ENCODE data around the gene EGR2.
A peak's percentile ranks its signal among the peaks of the same experiment; 100 is the strongest.

EGR2 gene

DNA sequence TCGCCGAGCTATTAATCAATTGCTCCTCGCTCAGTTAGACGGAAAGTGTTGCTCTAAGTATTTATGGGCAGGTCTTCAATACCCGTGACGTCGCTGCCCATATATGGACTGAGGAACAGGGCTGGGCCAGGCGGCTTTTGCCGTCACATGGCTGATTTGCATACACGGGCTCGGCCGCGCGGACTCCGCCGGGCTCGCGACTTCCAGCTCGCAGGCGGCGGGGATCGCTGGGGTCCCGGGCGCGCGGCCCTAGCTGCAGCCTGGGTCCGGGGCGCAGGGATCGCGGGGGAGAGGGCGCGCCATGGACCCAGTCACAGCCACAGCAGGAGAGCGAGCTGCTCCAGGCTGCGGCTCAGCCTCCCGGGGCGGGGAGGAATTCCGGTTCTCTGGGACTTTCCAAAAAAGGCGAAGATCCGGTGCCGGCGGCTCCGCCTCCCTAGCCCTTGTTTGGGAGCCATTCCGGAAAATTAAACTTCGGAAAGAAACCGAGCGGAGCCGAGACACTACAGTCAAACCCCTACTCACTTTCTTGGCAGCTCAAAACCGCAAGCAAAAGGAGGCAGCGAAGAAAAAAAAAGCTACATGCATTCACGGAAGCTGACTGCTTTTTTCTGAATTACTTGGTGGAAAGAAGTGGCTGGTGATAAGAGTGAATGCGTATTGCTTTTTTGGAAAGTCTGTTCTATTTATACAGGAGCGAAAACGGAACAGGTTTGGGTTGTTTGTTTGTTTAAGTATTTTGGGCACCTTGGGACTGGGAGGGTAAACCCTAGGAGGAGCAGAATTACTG is at the start of gene EGR2:
Gene EGR2 (minus strand): TSS at position 36 of the 790 bp plus-strand sequence. CDS start 337 bp downstream, outside the sequence.
- TF ChIP-seq POLR2A (IDR thresholded peaks at IDR 0.05; ENCODE audit: low read length) = no peak
- no peak for TF ChIP-seq GATA1 (IDR thresholded peaks at IDR 0.05; ENCODE audit: low read depth, low read length)
- peak; percentile 94 for DNase-seq

- TF ChIP-seq GATA1 (IDR thresholded peaks at IDR 0.05; ENCODE audit: low read depth, low read length) = no peak
- TF ChIP-seq POLR2A (IDR thresholded peaks at IDR 0.05; ENCODE audit: low read length) = no peak
- DNase-seq = no peak
These were observed 46.3 kb upstream of the EGR2 start for GRCh38 chr10:62862447-62862846.

- TF ChIP-seq GATA1 (IDR thresholded peaks at IDR 0.05; ENCODE audit: low read depth, low read length) (no peak), POLR2A (IDR thresholded peaks at IDR 0.05; ENCODE audit: low read length) (no peak)
- DNase-seq = no peak
These were observed 45.3 kb upstream of the EGR2 start for GRCh38 chr10:62861507-62861906.

GRCh38 chr10:62860946-62861345 is 44.8 kb upstream of the EGR2 start:
- TF ChIP-seq GATA1 (IDR thresholded peaks at IDR 0.05; ENCODE audit: low read depth, low read length) (no peak), POLR2A (IDR thresholded peaks at IDR 0.05; ENCODE audit: low read length) (no peak)
- DNase-seq = no peak

DNA sequence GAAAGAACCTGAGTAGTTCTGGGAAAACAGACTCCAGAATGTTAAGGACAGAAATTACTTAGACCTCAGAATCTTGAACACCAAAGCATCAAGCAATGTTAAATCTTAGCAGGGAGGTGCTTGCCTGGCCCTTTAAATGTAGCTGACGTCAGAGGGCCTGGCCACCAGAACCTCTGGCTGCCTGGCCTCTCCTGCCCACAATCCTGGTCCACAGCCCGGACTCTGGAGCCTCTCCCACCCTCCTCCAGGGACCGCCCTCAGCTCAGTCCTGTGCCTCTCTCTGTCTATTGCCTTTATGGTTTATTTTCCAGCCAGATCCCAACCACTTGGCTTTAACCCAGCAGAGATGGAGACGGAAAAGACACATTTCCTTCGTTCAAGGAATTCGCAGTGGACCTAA is 42.2 kb upstream of the EGR2 start:
- DNase-seq = no peak

GRCh38 chr10:62856021-62856420 is 39.9 kb upstream of the EGR2 start:
- DNase-seq = no peak
- TF ChIP-seq GATA1 (IDR thresholded peaks at IDR 0.05; ENCODE audit: low read depth, low read length) (no peak), POLR2A (IDR thresholded peaks at IDR 0.05; ENCODE audit: low read length) (no peak)

More for the DNA sequence above, 42.2 kb upstream of the EGR2 start:
- no peak for TF ChIP-seq GATA1 (IDR thresholded peaks at IDR 0.05; ENCODE audit: low read depth, low read length)
- TF ChIP-seq POLR2A (IDR thresholded peaks at IDR 0.05; ENCODE audit: low read length) = no peak

DNA sequence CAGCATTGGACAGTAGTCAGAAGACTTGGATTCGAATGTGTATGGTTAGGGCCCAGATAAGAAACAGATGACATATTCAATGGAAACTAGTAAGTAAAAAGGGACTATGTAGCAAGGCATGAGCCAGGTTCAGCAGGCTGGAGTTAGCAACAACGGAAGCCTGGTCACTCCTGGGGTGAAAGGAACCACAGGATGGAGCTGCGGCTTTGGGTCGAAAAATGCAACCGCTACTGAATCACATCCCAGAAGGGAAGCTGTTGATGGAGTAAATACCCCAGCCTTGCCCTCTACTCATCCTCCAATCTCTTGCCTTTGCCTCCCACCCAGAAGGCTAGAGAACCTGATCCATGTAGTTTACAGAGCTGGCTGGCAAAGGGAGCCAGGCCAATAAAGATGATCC is 37.5 kb upstream of the EGR2 start:
- no peak for DNase-seq
- TF ChIP-seq GATA1 (IDR thresholded peaks at IDR 0.05; ENCODE audit: low read depth, low read length) = no peak
- TF ChIP-seq POLR2A (IDR thresholded peaks at IDR 0.05; ENCODE audit: low read length) = no peak

DNA sequence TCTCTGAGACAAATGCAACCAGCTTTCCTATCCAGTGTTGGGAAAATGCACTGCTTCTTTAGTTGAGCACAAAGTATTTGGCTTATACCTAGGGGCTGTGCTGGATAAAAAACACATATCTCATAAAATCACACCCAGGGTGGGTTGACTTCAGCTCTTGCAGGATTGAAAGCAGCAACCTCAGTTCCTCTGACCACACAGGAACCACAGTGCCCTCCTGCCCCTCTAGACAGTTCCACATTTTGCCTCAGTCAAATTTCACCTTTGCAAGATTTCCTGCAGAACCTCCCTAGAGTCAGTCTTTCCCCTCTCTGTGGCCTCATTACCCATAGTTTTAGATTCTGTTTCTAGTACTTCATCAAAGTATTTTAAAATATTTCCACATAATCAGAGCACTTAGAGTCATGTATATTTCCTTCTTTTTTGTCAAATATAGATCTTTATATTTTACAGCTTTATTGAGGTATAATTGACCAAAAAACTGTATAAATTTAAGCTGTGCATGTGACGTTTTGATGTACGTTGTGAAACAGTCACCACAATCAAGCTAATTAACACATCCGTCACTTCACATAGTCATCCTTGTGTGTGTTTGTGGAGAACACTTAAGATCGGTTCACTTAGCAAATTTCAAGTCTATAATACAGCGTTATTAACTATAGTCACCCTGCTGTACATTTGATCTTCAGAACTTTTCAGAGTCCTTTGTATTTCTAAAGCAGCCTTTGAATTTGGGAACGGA is 37.0 kb upstream of the EGR2 start:
- TF ChIP-seq GATA1 (IDR thresholded peaks at IDR 0.05; ENCODE audit: low read depth, low read length) (no peak), POLR2A (IDR thresholded peaks at IDR 0.05; ENCODE audit: low read length) (no peak)
- DNase-seq = no peak

- DNase-seq = peak; percentile 21 to 27
- TF ChIP-seq GATA1 (IDR thresholded peaks at IDR 0.05; ENCODE audit: low read depth, low read length) (no peak), POLR2A (IDR thresholded peaks at IDR 0.05; ENCODE audit: low read length) (no peak)
These were observed 35.3 kb upstream of the EGR2 start for GRCh38 chr10:62851442-62851841.

GRCh38 chr10:62850646-62851045 is 34.5 kb upstream of the EGR2 start:
- no peak for TF ChIP-seq POLR2A (IDR thresholded peaks at IDR 0.05; ENCODE audit: low read length)
- no peak for TF ChIP-seq GATA1 (IDR thresholded peaks at IDR 0.05; ENCODE audit: low read depth, low read length)
- DNase-seq = no peak

DNA sequence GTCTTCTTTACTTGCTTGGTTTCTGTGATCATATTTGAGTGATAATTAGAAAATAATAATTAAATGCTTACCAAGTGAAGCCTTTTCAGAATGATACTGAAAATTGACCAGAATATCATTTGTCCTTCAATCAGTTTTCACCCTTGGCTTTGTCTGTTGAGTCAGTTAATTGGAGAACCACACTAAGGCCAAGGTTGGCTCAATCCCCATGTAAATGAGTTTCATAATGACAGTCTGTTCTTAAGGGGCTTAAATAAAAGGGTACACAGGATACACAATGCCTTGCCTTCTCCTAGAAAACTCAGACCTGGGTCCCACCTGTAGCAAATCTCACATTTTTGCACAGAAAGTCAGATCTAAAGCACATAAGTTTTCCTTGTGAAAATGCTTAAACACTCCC is 31.3 kb upstream of the EGR2 start:
- TF ChIP-seq GATA1 (IDR thresholded peaks at IDR 0.05; ENCODE audit: low read depth, low read length) = no peak
- no peak for TF ChIP-seq POLR2A (IDR thresholded peaks at IDR 0.05; ENCODE audit: low read length)
- no peak for DNase-seq

GRCh38 chr10:62844280-62845011 is 28.3 kb upstream of the EGR2 start:
- no peak for DNase-seq
- TF ChIP-seq GATA1 (IDR thresholded peaks at IDR 0.05; ENCODE audit: low read depth, low read length) (no peak), POLR2A (IDR thresholded peaks at IDR 0.05; ENCODE audit: low read length) (no peak)

GRCh38 chr10:62843600-62843999 is 27.4 kb upstream of the EGR2 start:
- TF ChIP-seq GATA1 (IDR thresholded peaks at IDR 0.05; ENCODE audit: low read depth, low read length) (no peak), POLR2A (IDR thresholded peaks at IDR 0.05; ENCODE audit: low read length) (no peak)
- no peak for DNase-seq

- DNase-seq = no peak
- no peak for TF ChIP-seq GATA1 (IDR thresholded peaks at IDR 0.05; ENCODE audit: low read depth, low read length)
- TF ChIP-seq POLR2A (IDR thresholded peaks at IDR 0.05; ENCODE audit: low read length) = no peak
These were observed 26.8 kb upstream of the EGR2 start for GRCh38 chr10:62842983-62843382.

Data from erythroblast (primary cell).